Activated CD4-positive, alpha-beta memory T cell treated with anti-CD3 and anti-CD28 coated beads for 36 hours (primary cell): Measurements from ENCODE around the gene SYCP2L. TPM values are rescaled to one million over a fixed set of nuclear protein-coding genes. Genes with fewer than 3 reads are reported as not detected.
"Not testable (repeated sequence)": the region's sequence is repeated elsewhere in the genome, so short reads cannot be mapped to it uniquely, and the experiment has no call there.

ENCODE experiments used
- CTCF ChIA-PET: fragments of 350-600 bp; sonication (Branson Sonifier 250); formaldehyde crosslinking; loops from one replicate; lab custom pipeline; 2021; ENCODE audit warnings: antibody characterized with exemption, inconsistent platforms; lab: Charles Lee
- POLR2A ChIA-PET: fragments of 350-600 bp; sonication (Branson Sonifier 250); formaldehyde crosslinking; loops from one replicate; lab custom pipeline; 2021; ENCODE audit warnings: antibody characterized with exemption; lab: Charles Lee
- DNase-seq: peaks from one replicate; pipeline ENCODE4 v3.0.0-alpha.2; 2020
- H3K27ac Mint-ChIP-seq: one replicate; pipeline ENCODE4 v1.8.0; 2021; ENCODE audit warnings: mixed read lengths
- H3K27me3 Mint-ChIP-seq: one replicate; pipeline ENCODE4 v1.8.0; 2021; ENCODE audit warnings: mixed read lengths
- H3K36me3 Mint-ChIP-seq: one replicate; pipeline ENCODE4 v1.8.0; 2021; ENCODE audit warnings: mixed read lengths
- H3K4me1 Mint-ChIP-seq: one replicate; pipeline ENCODE4 v1.8.0; 2021; ENCODE audit warnings: low read depth, mixed read lengths
- H3K4me3 Mint-ChIP-seq: one replicate; pipeline ENCODE4 v1.8.0; 2021; ENCODE audit warnings: mild to moderate bottlenecking, mixed read lengths
- H3K9me3 Mint-ChIP-seq: one replicate; pipeline ENCODE4 v1.8.0; 2021; ENCODE audit warnings: mixed read lengths
- intact Hi-C: fragments of 100-400 bp; cut with micrococcal nuclease; formaldehyde crosslinking; loops from one replicate; pipeline ENCODE4 v1.15.1; 2023
- total RNA-seq, 2 experiments: library from RNA; stranded (reverse); gene quantifications; one replicate each; pipeline ENCODE4 v1.2.3, GENCODE V29; 2021

Gene SYCP2L
- total RNA-seq, 2 experiments from 2014 or later, result 0.10 TPM; not detected in 1

DNA sequence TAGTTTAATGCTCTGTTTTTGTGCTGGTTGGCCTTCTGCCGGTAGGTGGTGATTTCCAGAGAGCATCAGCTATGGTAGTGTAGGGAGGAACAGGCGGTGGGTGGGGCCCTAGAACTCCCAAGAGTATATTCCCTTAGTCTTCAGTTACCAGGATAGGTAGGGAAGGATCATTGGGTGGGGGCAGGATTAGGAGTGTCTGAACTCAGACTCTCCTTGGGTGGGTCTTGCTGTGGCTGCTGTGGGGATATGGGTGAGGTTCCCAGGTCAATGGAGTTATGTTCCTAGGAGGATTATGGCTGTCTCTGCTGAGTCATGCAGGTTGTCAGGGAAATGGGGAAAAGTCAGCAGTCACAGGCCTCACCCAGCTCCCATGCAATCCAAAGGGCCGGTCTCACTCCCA, 32.7 kb downstream of the SYCP2L start:
- POLR2A ChIA-PET, H3K4me3 Mint-ChIP-seq, DNase-seq, H3K27ac Mint-ChIP-seq, H3K4me1 Mint-ChIP-seq, intact Hi-C loops, CTCF ChIA-PET, H3K36me3 Mint-ChIP-seq, H3K9me3 Mint-ChIP-seq: not testable (repeated sequence)
- peaks cover 11% of the 10 kb centered on the region for H3K27me3 Mint-ChIP-seq

DNA sequence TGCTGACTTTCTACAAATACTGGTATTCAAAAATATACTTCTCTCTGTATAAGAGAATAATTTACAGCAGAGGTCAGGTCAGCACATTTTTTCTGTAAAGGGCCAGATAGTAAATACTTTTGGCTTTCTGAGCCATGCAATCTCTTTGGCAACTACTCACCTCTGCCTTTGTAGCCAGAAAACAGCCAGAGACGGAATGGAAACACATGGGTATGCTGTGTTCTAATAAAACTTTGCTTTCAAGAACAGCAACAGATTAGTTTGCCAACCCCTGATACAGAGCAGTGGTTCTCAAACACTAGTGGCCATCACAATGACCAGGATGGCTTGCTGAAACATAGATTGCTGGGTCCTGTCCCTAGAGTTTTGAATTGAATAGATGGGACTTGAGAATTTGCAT, 46.3 kb downstream of the SYCP2L start:
- peaks cover 10% of the 10 kb centered on the region for H3K27me3 Mint-ChIP-seq

DNA sequence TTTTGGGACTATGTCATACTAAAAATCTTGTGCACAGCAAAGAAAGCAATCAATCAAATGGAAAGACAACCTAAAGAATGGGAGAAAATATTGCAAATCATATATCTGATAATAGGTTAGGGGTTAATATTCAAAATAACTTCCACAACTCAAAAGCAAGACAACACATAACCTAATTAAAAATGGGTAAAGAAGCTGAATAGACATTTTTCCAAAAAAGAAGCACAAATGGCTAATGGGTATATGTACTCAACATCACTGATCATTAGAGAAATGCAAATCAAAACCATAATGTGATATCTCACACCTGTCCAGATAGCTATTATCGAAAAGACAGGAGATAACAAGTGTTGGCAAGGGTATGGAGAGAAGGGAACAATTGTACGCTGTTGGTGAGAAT, 53.0 kb downstream of the SYCP2L start:
- Mint-ChIP-seq H3K36me3 (no peaks in the 10 kb centered on the region), H3K27me3 (no peaks in the 10 kb centered on the region), H3K9me3 (no peaks in the 10 kb centered on the region), H3K27ac (no peak overlapping the region), H3K4me1 (no peaks in the 10 kb centered on the region), H3K4me3 (no peak overlapping the region)
- CTCF ChIA-PET, result interaction anchor here (2.4 kb wide), 1 partner anchor 15 kb away, joined by 8 read pairs; no protein-coding TSS in a partner anchor
- POLR2A ChIA-PET, result no interaction called here
- intact Hi-C loops, result no loop called here
- no peak for DNase-seq

More for the DNA sequence above, 46.3 kb downstream of the SYCP2L start:
- no peak for DNase-seq
- POLR2A ChIA-PET, result no interaction called here
- CTCF ChIA-PET, result interaction anchor here (2.6 kb wide), 1 partner anchor 21 kb away, joined by 7 read pairs; no protein-coding TSS in a partner anchor
- no peak overlapping the region for H3K27ac Mint-ChIP-seq
- H3K9me3 Mint-ChIP-seq, result no peaks in the 10 kb centered on the region
- intact Hi-C loops, result no loop called here
- no peaks in the 10 kb centered on the region for H3K36me3 Mint-ChIP-seq
- H3K4me1 Mint-ChIP-seq, result no peaks in the 10 kb centered on the region
- H3K4me3 Mint-ChIP-seq, result no peak overlapping the region

DNA sequence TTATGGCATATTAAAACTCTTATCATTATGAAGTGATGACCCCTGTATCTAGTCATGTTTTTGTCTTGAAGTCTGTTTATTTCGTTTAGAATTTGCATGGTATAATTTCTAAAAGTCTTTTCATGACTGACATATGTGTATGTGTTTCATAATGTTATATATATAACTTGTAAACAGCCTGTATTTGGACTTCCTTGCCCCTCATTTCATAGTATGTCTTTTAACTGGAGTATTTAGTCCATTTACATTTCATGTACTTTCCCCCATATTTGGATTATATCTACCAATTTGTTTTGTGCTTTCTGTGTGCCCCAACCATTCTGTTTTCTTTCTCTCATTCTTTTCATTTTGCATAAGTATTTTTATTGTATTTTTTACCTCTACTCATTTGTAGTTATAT, 59.0 kb downstream of the SYCP2L start:
- no peak overlapping the region for H3K4me3 Mint-ChIP-seq
- H3K36me3 Mint-ChIP-seq, result no peaks in the 10 kb centered on the region
- CTCF ChIA-PET, result no interaction called here
- DNase-seq, result no peak
- POLR2A ChIA-PET, result no interaction called here
- H3K9me3 Mint-ChIP-seq, result no peaks in the 10 kb centered on the region
- no peak overlapping the region for H3K27ac Mint-ChIP-seq
- H3K27me3 Mint-ChIP-seq, result peaks cover 10% of the 10 kb centered on the region
- no peaks in the 10 kb centered on the region for H3K4me1 Mint-ChIP-seq
- intact Hi-C loops, result no loop called here

DNA sequence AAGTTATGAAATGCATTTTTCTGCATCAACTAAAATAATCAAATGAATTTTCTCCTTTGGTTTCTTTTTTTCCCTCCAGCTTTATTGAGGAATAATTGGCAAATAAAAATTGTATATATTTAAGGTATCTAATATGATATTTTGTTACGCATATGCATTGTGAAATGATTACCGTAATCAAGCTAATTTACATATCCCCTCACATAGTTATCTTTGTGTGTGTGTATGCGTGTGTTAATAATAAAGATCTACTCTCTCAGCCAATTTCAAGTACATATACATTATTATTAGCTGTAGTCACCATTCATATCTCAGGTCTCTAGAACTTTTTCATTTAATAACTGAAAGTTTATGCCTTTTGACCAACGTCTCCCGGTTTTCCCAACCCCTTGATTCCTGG, 61.1 kb downstream of the SYCP2L start:
- ChIA-PET CTCF (no interaction called here), POLR2A (no interaction called here)
- H3K9me3 Mint-ChIP-seq, result no peaks in the 10 kb centered on the region
- DNase-seq, result no peak
- H3K27ac Mint-ChIP-seq, result no peak overlapping the region
- no peak overlapping the region for H3K4me3 Mint-ChIP-seq
- no peaks in the 10 kb centered on the region for H3K36me3 Mint-ChIP-seq
- H3K27me3 Mint-ChIP-seq, result peaks cover 10% of the 10 kb centered on the region
- intact Hi-C loops, result no loop called here
- no peaks in the 10 kb centered on the region for H3K4me1 Mint-ChIP-seq

DNA sequence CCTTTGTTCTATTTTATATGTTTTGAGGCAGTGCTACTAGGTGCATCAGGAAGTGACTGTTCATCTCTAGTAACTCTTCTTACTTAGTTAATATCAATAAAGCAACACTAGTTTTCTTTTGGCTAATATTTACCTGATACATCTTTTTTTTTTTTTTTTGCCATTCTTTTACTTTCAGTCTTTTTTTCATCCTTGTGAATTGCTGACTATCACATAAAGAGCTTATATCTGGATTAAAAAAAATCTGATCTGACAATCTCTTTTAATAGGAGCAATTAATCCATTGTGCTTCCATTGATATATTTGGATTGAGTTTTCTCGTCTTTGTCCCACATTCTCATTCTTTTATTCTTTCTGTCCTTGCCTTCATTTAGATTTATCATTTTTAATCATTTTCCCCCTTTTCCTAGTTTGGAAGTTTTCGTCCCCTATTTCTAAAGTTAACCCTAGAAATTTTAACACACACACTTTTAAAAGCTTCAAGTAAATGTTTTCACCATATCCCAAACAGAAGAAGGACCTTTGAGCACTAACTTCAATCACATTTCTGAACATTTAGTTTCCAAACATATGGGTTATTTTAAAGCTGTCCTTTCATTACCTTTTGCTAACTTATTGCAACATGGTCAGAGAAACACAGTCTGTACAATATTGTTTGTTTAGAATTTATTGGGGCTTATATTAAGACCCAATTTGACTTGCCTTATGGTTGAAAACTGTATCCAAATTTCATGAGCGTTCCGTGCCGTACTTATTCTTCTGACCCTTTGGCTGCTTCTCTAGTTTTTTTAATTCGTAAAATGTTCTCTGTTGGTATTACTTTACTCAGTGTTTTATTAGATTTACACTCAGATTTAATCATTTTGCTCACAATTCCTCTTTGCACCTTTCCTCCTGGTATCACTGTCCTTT, 63.0 kb downstream of the SYCP2L start:
- ChIA-PET POLR2A (no interaction called here), CTCF (no interaction called here)
- Mint-ChIP-seq H3K9me3 (no peaks in the 10 kb centered on the region), H3K27me3 (peaks cover 13% of the 10 kb centered on the region), H3K4me3 (no peak overlapping the region), H3K4me1 (no peaks in the 10 kb centered on the region), H3K27ac (no peak overlapping the region), H3K36me3 (no peaks in the 10 kb centered on the region)
- intact Hi-C loops, result loop anchor here (5.0 kb wide), 1 partner anchor 192 kb away; no protein-coding TSS in a partner anchor
- DNase-seq, result no peak

DNA sequence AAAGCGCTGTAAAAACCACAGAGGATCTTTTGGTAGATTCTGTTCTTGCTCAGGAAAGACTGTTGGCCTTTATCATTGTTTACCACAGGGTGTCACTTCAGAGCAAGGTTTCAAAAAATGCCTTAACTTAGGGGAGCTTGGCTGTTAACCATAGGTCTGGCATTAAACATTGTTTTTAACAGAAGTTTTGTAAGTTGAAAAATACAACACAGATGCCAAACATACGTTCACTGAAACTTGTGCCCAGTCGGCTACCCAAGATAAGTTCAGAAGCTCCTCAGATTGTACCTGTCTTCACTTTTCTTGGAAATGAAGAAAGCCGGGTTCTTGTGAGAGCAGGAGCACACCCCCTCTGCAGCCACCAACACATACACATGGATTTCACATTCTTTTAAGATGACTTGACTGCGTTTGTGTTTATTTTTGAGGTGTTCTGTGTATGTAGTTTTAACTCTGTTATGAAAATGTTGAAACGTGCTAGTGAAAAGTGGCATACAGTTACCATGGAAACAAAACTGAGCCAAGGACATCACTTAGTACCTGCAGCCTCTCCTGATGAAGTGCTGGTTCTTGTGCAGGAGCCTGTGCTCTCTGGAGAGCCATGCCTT, 64.9 kb downstream of the SYCP2L start:
- Mint-ChIP-seq H3K27ac (no peak overlapping the region), H3K27me3 (peaks cover 13% of the 10 kb centered on the region), H3K36me3 (no peaks in the 10 kb centered on the region), H3K4me1 (no peaks in the 10 kb centered on the region), H3K9me3 (no peaks in the 10 kb centered on the region), H3K4me3 (no peak overlapping the region)
- CTCF ChIA-PET, result interaction anchor here (0.7 to 1.8 kb wide), 4 partner anchors 115 to 624 kb away, joined by 3 to 8 read pairs (median 4); no protein-coding TSS in a partner anchor
- DNase-seq, result no peak
- POLR2A ChIA-PET, result no interaction called here
- intact Hi-C loops, result loop anchor here (5.0 kb wide), 1 partner anchor 191 kb away; no protein-coding TSS in a partner anchor

DNA sequence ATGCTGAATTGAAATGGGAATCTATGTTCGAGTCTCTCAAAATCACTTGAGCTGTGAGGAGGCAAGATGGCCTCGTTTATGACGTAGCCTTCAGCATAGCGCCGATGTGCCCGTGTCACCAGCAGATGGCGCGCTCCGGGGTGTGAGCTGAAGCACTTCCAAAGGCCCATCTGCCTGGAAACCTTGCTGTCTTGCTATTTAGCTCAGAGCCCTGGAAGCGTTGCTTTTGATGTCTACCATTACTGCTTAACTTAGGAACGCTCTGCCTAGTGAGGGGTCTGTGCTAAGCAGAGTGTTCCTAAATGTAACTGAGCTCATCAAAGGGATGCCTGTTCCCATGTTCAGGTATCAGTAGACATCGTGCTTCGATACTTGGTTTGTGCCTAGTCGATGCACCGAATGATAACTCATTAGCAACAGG, 67.7 kb downstream of the SYCP2L start:
- no peaks in the 10 kb centered on the region for H3K9me3 Mint-ChIP-seq
- no peak overlapping the region for H3K4me3 Mint-ChIP-seq
- CTCF ChIA-PET, result interaction anchor here (0.7 to 3.5 kb wide), 32 partner anchors 8 to 623 kb away, joined by 3 to 34 read pairs (median 4); no protein-coding TSS in a partner anchor
- H3K27ac Mint-ChIP-seq, result no peak overlapping the region
- H3K4me1 Mint-ChIP-seq, result no peaks in the 10 kb centered on the region
- intact Hi-C loops, result loop anchor here (1.0 to 5.0 kb wide), 4 partner anchors 115 to 620 kb away; no protein-coding TSS in a partner anchor
- H3K36me3 Mint-ChIP-seq, result no peaks in the 10 kb centered on the region
- peaks cover 12% of the 10 kb centered on the region for H3K27me3 Mint-ChIP-seq
- DNase-seq, result peak; percentile 83
- POLR2A ChIA-PET, result no interaction called here

DNA sequence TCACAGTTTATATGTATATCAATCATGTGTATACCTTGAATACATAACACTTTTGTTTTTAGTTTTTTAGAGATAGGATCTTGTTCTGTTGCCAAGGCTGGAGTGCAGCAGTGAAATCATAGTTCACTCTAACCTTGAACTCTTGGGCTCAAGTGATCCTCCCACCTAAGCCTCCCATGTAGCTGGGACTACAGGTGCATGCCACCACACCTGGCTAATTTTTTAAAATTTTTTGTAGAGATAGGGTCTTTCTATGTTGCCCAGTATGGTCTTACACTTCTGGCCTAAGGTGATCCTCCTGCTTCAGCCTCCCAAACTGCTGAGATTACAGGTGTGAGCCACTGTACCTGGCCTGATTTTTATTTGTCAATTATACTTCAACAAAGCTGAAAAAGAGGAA, 69.9 kb downstream of the SYCP2L start:
- Mint-ChIP-seq H3K27me3 (peaks cover 6% of the 10 kb centered on the region), H3K36me3 (no peaks in the 10 kb centered on the region), H3K27ac (no peak overlapping the region), H3K4me1 (no peaks in the 10 kb centered on the region), H3K4me3 (no peak overlapping the region), H3K9me3 (no peaks in the 10 kb centered on the region)
- POLR2A ChIA-PET, result no interaction called here
- no peak for DNase-seq
- intact Hi-C loops, result no loop called here
- CTCF ChIA-PET, result interaction anchor here (3.5 kb wide), 1 partner anchor 112 kb away, joined by 34 read pairs; no protein-coding TSS in a partner anchor

DNA sequence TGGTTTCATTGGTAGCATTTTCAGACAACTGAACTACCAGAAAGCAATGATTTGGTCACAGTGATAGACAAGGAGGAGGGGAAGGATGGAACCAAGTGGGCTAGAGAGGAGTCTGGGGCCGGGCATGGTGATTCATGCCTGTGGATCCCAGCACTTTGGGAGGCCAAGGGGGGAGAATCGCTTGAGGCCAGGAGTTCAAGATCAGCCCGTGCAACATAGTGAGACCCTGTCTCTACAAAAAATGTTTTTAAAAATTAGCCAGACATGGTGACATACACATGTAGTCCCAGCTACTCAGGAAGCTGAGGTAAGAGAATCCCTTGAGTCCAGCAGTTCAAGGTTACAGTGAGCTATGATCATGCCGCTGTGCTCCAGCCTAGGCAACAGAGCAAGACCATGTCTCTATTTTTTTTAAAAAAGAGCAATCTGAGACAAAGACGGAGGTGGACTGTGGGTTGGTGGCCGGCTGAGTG, 70.6 kb downstream of the SYCP2L start:
- H3K27me3 Mint-ChIP-seq, result peaks cover 8% of the 10 kb centered on the region
- H3K9me3 Mint-ChIP-seq, result no peaks in the 10 kb centered on the region
- DNase-seq, result no peak
- H3K36me3 Mint-ChIP-seq, result no peaks in the 10 kb centered on the region
- ChIA-PET POLR2A (no interaction called here), CTCF (no interaction called here)
- H3K27ac Mint-ChIP-seq, result no peak overlapping the region
- no peak overlapping the region for H3K4me3 Mint-ChIP-seq
- H3K4me1 Mint-ChIP-seq, result no peaks in the 10 kb centered on the region
- intact Hi-C loops, result no loop called here

DNA sequence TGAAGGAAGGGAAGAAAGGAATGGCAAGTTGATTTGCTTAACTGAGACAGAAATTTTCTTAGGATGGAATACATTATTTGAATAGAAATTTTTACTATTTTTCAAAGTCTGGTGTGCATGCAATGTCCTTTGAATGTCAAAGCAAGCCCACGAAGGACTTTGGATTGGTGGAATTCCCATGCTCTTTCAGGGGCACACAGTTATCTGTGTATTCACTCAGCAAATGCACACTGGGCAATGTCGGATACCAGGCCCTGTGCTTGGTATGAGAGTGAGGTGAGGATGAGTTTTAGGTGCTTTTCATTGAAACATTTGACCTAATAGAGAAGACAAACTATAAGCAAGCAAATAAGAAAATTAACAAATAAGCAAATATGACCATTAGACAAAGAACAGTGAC, 73.3 kb downstream of the SYCP2L start:
- ChIA-PET CTCF (no interaction called here), POLR2A (no interaction called here)

DNA sequence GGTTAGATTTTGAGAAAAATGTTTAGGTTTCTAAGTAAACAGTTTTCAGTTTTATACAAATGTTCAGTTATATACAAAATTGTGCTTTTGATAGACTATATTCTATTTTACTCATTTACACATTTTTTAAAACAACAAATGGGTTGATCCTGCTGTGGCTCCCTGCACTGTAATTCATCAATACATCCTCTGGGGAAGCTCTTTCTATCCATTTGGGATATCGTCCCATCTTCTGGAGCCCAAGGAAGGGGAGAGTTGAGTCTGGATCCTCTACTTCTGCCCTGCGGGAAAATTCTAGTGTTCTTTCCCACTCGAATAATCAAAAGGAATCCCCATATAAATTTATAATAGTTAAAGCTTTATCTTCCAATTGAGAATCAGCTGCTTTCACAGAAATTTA, 75.0 kb downstream of the SYCP2L start:
- no peaks in the 10 kb centered on the region for H3K4me1 Mint-ChIP-seq
- ChIA-PET POLR2A (no interaction called here), CTCF (no interaction called here)
- H3K27ac Mint-ChIP-seq, result no peak overlapping the region
- H3K9me3 Mint-ChIP-seq, result peaks cover 16% of the 10 kb centered on the region
- peaks cover 7% of the 10 kb centered on the region for H3K27me3 Mint-ChIP-seq
- H3K36me3 Mint-ChIP-seq, result no peaks in the 10 kb centered on the region
- DNase-seq, result no peak
- H3K4me3 Mint-ChIP-seq, result no peak overlapping the region
- intact Hi-C loops, result loop anchor here (10.0 kb wide), 1 partner anchor 977 kb away; no protein-coding TSS in a partner anchor

More for the DNA sequence above, 73.3 kb downstream of the SYCP2L start:
- DNase-seq, result no peak
- Mint-ChIP-seq H3K36me3 (no peaks in the 10 kb centered on the region), H3K27me3 (peaks cover 7% of the 10 kb centered on the region), H3K4me1 (no peaks in the 10 kb centered on the region), H3K4me3 (no peak overlapping the region), H3K9me3 (peaks cover 2% of the 10 kb centered on the region), H3K27ac (no peak overlapping the region)
- intact Hi-C loops, result loop anchor here (10.0 kb wide), 1 partner anchor 975 kb away; no protein-coding TSS in a partner anchor
